H7 (cell line): ENCODE data around the gene EBF3. TPM values are rescaled to one million over a fixed set of nuclear protein-coding genes. Genes with fewer than 3 reads are reported as not detected.

Source experiments
- DNase-seq: peaks from one replicate; pipeline ENCODE4 v3.0.0; 2012
- H3K27me3 ChIP-seq: 2 replicates; pipeline ENCODE4 v1.6.0; 2011; ENCODE audit warnings: mild to moderate bottlenecking, low read length; ENCODE audit not compliant: control insufficient read depth, insufficient read depth
- H3K36me3 ChIP-seq: replicated peaks from 2 replicates; pipeline ENCODE4 v1.5.1; 2011; ENCODE audit warnings: low read length; ENCODE audit not compliant: control insufficient read depth, insufficient read depth
- H3K4me3 ChIP-seq: 2 replicates; pipeline ENCODE4 v1.5.1; 2011; ENCODE audit warnings: low read depth, mild to moderate bottlenecking, control low read depth, low read length, moderate library complexity; ENCODE audit not compliant: insufficient read depth
- total RNA-seq: library from RNA; depleted of rRNA; stranded (reverse); fragments of >200 nt; shearing (Covaris generic); gene quantifications from 2 replicates; pipeline ENCODE4 v1.2.3, GENCODE V29; 2014

The EBF3 gene
- total RNA-seq, 1 experiment from 2014 or later, result 0.76 TPM

GRCh38 chr10:129912166-129912917 is 51.7 kb downstream of the EBF3 start:
- Histone ChIP-seq H3K27me3 (no peaks in the 10 kb centered on the region), H3K4me3 (no peak overlapping the region), H3K36me3 (no peaks in the 10 kb centered on the region)
- no peak for DNase-seq

GRCh38 chr10:129911451-129912165 is 52.5 kb downstream of the EBF3 start:
- DNase-seq, result no peak
- Histone ChIP-seq H3K36me3 (no peaks in the 10 kb centered on the region), H3K4me3 (no peak overlapping the region), H3K27me3 (no peaks in the 10 kb centered on the region)

GRCh38 chr10:129910861-129911260 is 53.2 kb downstream of the EBF3 start:
- Histone ChIP-seq H3K27me3 (no peaks in the 10 kb centered on the region), H3K4me3 (no peak overlapping the region), H3K36me3 (no peaks in the 10 kb centered on the region)
- no peak for DNase-seq

GRCh38 chr10:129909531-129910256 is 54.4 kb downstream of the EBF3 start:
- Histone ChIP-seq H3K27me3 (no peaks in the 10 kb centered on the region), H3K4me3 (no peak overlapping the region), H3K36me3 (no peaks in the 10 kb centered on the region)
- no peak for DNase-seq

DNA sequence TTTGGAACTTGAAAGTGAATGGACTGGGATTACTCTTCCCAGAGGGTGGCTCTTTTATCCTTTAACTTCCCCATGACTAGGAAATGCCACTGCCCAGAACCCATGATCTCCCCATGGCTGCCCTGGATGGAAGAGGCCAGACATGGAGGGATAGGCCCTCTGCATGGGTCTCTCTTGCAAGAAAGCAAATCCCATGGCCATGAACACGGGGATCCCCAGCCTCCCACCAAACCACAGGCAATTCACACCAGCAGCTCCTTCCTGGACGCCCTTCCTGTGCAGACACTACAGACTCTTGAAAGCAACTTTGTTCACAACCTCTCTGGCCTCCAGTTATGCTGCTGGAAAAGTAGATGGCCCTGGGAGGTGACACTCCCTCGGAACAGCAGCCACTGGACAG is 55.0 kb downstream of the EBF3 start:
- H3K27me3 ChIP-seq, result no peaks in the 10 kb centered on the region
- no peak for DNase-seq

DNA sequence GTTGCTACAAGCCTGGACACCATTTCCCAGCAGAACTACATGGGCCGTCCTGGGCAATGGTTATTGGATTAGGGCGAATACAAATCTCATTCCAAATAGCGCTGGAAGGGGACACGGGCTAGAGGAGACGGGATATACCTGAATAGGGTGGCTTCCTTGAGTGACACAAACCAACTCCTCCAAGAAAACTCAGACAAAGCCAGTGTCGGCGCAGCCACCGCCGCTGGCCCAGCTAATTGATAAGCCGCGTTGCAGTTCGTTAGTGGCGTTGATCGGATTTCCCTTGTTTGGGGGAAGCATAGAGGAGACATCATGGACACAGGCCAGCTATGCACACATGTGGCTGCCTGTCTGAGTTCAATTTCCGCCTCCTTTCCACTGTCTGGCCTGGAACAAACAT is 55.7 kb downstream of the EBF3 start:
- no peak for DNase-seq
- Histone ChIP-seq H3K36me3 (no peaks in the 10 kb centered on the region), H3K4me3 (no peak overlapping the region), H3K27me3 (no peaks in the 10 kb centered on the region)

More for the DNA sequence above, 55.0 kb downstream of the EBF3 start:
- H3K4me3 ChIP-seq, result no peak overlapping the region
- H3K36me3 ChIP-seq, result no peaks in the 10 kb centered on the region

GRCh38 chr10:129905553-129905952 is 58.5 kb downstream of the EBF3 start:
- DNase-seq, result no peak
- Histone ChIP-seq H3K36me3 (no peaks in the 10 kb centered on the region), H3K27me3 (no peaks in the 10 kb centered on the region; the same call in 1 of the 2 replicates), H3K4me3 (no peak overlapping the region)

GRCh38 chr10:129904323-129904722 is 59.8 kb downstream of the EBF3 start:
- Histone ChIP-seq H3K27me3 (no peaks in the 10 kb centered on the region; the same call in none of the 2 replicates), H3K36me3 (no peaks in the 10 kb centered on the region), H3K4me3 (no peak overlapping the region)
- no peak for DNase-seq

- peak; percentile 84 for DNase-seq
- H3K27me3 ChIP-seq, result peaks cover 6% of the 10 kb centered on the region
- no peaks in the 10 kb centered on the region for H3K36me3 ChIP-seq
- no peak overlapping the region for H3K4me3 ChIP-seq
Measured at GRCh38 chr10:129901389-129902006, 62.6 kb downstream of the EBF3 start.

DNA sequence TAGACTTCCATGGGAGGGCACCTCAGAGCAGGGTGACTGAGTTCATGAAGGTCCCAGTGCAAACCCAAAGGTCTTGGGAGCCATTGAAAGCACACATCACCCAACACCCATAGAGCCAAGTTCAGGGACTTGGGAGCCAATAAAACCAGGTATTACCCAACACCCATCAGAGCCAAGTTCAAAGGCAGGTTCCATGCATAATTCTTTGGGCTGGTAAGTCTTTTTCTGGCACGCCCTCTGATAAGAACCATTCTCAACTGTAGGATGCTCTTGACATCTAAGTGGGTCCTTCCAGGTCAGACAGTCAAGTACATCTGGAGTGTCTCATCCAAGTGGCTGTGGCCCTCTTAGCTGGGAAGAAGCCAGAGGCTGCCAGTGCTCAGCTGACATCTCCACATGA is 63.2 kb downstream of the EBF3 start:
- DNase-seq, result no peak
- Histone ChIP-seq H3K36me3 (no peaks in the 10 kb centered on the region), H3K4me3 (no peak overlapping the region), H3K27me3 (peaks cover 6% of the 10 kb centered on the region)

- no peak for DNase-seq
- Histone ChIP-seq H3K27me3 (peaks cover 6% of the 10 kb centered on the region), H3K4me3 (no peak overlapping the region), H3K36me3 (no peaks in the 10 kb centered on the region)
Measured at GRCh38 chr10:129899276-129900130, 64.6 kb downstream of the EBF3 start.

DNA sequence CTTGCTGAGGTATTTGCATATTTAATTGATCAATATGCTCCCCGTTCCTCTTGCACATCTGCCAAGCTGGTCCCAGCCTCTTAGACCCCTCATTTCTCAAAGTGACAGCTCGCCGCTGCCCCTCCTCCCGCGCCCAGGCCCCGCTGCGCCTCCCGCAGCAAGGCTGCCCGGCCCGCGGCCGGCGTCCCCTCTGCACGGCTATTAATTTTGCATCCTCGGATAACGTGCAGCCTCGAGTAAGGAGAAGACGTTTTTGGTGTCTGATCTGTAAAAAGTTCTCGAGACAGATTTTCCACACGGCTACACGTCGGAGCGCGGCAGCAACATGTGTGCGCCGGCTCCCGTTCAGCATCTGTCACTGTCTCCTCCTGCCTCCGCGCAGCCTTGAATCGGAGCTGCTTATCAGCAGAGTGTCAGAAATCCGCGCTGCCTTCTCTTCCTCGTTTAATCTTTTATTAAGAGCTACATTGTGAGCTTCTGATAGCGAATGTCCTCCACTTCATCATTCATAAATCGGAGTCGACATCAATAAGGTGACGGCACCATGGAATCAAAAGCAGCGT is 65.3 kb downstream of the EBF3 start:
- Histone ChIP-seq H3K4me3 (no peak overlapping the region), H3K27me3 (peaks cover 6% of the 10 kb centered on the region), H3K36me3 (no peaks in the 10 kb centered on the region)
- DNase-seq, result no peak

GRCh38 chr10:129897871-129898626 is 66.0 kb downstream of the EBF3 start:
- peaks cover 6% of the 10 kb centered on the region for H3K27me3 ChIP-seq
- peak; percentile 70 for DNase-seq
- no peak overlapping the region for H3K4me3 ChIP-seq
- no peaks in the 10 kb centered on the region for H3K36me3 ChIP-seq
